GM18951 (cell line): ENCODE measurements around the gene OSTC.

Experiments used
- POLR2A ChIP-seq: IDR thresholded peaks from 4 replicates; pipeline ENCODE4 v1.6.1; 2011; ENCODE audit warnings: mild to moderate bottlenecking; ENCODE audit not compliant: insufficient read length, insufficient read depth; ENCODE audit errors: extremely low read depth
- in situ Hi-C: fragments of 300-500 bp; cut with MboI; formaldehyde crosslinking; loops from one replicate; pipeline ENCODE4 v1.12.0; 2022; ENCODE audit warnings: low sequenced_read_pairs, mixed read lengths, inconsistent platforms; ENCODE audit not compliant: unreplicated experiment

OSTC gene

DNA sequence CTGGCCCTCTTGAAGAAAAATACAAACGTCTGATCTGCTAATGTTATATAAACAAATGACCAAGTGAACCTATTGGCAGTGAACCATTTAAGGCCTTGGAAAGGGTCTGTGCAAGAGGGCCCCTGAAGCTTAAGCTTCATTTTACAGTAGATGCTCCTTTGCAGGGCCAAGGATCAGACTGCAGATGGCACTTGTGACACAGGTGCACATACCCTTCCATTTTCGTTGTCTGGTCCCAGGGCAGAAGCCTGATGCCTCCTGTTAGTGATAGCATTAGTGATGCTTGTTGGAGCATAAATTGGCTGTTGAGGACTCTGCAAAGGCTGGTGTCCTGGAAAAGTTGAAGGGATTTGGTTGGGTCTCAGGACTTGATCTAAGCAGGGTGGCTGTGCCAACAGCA lies 65.9 kb downstream of the OSTC start:
- in situ Hi-C loops: no loop called here

DNA sequence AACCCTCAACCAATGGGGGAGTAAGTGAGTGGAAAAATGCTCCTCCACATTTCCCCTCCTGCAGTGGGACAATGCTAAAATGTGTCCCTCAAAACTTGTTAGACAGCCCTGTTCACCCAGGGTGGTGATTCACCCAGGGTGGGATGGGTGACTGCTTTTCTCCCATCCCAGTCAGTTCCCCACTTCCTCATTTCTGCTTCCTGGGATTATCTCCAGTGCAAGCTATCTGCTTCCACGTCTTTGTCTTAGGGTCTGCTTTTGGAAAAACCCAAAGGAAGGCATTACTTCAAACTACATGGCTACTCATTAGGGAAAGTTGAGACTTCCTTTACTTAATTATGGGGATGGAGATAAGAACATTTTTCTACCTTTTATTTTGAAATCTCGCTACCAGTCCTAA lies 67.0 kb downstream of the OSTC start:
- no peak for TF ChIP-seq POLR2A
- in situ Hi-C loops: no loop called here

More for the DNA sequence above, 65.9 kb downstream of the OSTC start:
- no peak for TF ChIP-seq POLR2A
